ENCODE results near the gene ADGRL3.

DNA sequence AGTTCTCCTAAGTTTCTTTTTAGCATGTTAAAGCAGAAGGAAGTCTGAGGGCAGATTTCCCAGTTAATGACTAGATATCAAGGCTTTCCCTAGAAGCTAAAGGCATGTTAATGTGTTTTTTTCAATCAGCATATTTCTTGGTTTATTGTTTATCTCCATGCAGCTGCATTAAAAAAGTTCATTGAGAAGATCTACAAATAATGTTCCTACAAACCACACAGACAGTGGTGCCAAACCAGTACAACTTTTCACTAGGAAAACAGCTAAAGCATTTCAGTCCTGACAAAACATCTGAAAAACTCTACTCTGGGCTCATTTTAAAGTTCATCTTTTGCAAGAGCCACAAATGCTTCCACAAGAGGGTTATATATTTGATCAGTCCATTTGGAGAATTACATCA is 320.0 kb downstream of the ADGRL3 start:
- TF ChIP-seq POLR2A (IDR thresholded peaks at IDR 0.05; ENCODE audit: low read length) (no peak), GATA1 (IDR thresholded peaks at IDR 0.05; ENCODE audit: low read depth, low read length) (no peak)

All from erythroblast (primary cell).